Uterus (tissue), 2 donors: Measurements from ENCODE around the gene ZNF823.

ENCODE experiments used
- POLR2A ChIP-seq, 2 donors: fragments of 450-650 bp; IDR thresholded peaks; one replicate each; pipeline ENCODE4 v1.6.1; 2016; ENCODE audit warnings: antibody characterized with exemption in 2 of 2, mild to moderate bottlenecking in 1 of 2, moderate library complexity in 1 of 2
- TF ChIP-seq, protein P1 (sequence below), 4 experiments: fragments of 200-600 bp in 2 of 4; fragments of 450-650 bp in 2 of 4; sonication (generic) in 2 of 4; IDR thresholded peaks; one replicate each; pipeline ENCODE4 v1.5.1; 2016 to 2019; ENCODE audit warnings: antibody characterized with exemption in 4 of 4, mild to moderate bottlenecking in 2 of 4, moderate library complexity in 1 of 4

DNA sequence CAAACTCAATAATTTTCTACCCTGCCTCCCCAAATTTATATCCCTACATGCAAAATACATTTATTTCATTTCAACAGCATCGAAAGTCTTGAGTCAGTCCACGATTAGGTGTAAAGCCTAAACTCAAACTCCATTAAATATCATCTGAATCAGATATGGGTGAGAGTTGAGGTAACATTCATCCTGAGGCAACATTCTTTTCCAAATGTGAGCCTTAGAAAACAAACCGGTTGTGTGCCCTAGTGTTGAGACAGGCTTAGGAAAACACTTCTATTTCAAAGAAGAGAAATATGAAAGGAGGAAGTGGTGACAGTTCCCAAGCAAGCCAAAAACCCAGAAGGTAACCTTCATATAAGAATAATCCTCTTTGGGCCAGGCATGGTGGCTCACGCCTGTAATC, 15.9 kb upstream of the ZNF823 start:
- TF ChIP-seq, protein P1, sequence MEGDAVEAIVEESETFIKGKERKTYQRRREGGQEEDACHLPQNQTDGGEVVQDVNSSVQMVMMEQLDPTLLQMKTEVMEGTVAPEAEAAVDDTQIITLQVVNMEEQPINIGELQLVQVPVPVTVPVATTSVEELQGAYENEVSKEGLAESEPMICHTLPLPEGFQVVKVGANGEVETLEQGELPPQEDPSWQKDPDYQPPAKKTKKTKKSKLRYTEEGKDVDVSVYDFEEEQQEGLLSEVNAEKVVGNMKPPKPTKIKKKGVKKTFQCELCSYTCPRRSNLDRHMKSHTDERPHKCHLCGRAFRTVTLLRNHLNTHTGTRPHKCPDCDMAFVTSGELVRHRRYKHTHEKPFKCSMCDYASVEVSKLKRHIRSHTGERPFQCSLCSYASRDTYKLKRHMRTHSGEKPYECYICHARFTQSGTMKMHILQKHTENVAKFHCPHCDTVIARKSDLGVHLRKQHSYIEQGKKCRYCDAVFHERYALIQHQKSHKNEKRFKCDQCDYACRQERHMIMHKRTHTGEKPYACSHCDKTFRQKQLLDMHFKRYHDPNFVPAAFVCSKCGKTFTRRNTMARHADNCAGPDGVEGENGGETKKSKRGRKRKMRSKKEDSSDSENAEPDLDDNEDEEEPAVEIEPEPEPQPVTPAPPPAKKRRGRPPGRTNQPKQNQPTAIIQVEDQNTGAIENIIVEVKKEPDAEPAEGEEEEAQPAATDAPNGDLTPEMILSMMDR (IDR thresholded peaks at IDR 0.05): no peak
- TF ChIP-seq POLR2A (IDR thresholded peaks at IDR 0.05): no peak
